Mesodermal cell (in vitro differentiated cells): Measurements from ENCODE around the gene NOC2L.

Experiments used
- H3K27ac ChIP-seq: 2 replicates; pipeline ENCODE4 v1.7.0; 2013; ENCODE audit warnings: mild to moderate bottlenecking, low read depth, low read length, moderate library complexity; ENCODE audit not compliant: severe bottlenecking
- H3K36me3 ChIP-seq: 2 replicates; pipeline ENCODE4 v1.7.1; 2013; ENCODE audit warnings: mild to moderate bottlenecking, low read length, moderate library complexity; ENCODE audit not compliant: control insufficient read depth, insufficient read depth
- H3K4me1 ChIP-seq: one replicate; pipeline ENCODE4 v1.7.1; 2013; ENCODE audit warnings: mild to moderate bottlenecking, low read length; ENCODE audit not compliant: insufficient read depth, control insufficient read depth, poor library complexity, severe bottlenecking
- H3K4me3 ChIP-seq: 2 replicates; pipeline ENCODE4 v1.7.0; 2013; ENCODE audit warnings: low read length, control low read depth, mild to moderate bottlenecking; ENCODE audit not compliant: insufficient read depth, poor library complexity, severe bottlenecking; ENCODE audit errors: extremely low read depth
- H3K9me3 ChIP-seq: 2 replicates; pipeline ENCODE4 v1.7.1; 2013; ENCODE audit warnings: mild to moderate bottlenecking, low read length, moderate library complexity; ENCODE audit not compliant: control insufficient read depth
- WGBS, 2 experiments: methylation state at CpG; one replicate each; pipeline ENCODE4 v1.1.5; 2013; ENCODE audit warnings: missing lambda C conversion rate in 2 of 2; ENCODE audit not compliant: insufficient coverage in 2 of 2; 5-methylcytosine and 5-hydroxymethylcytosine counted together

NOC2L gene

DNA sequence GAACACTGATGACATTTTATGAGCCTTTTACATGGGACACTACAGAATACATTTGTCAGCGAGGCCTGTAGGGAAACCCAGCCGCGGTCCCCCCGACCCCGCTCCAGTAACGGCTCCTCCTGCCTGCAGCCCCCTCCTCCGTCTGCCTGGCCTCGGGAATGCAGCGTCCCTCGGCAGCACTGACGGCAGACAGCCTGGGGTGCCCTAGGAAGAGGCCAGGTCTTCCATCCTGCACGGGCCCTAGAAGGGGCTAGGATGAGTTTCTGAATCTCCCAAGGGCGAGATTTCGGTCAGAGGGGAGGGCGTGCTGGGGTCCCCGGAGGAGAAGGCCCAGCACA lies 26.9 kb downstream of the NOC2L start:
- whole genome bisulfite sequencing, 2 experiments = 53 to 59% methylated on average over 16 of the region's 16 CpGs
- Histone ChIP-seq H3K27ac (no peak overlapping the region), H3K4me1 (peaks cover 12% of the 10 kb centered on the region), H3K4me3 (no peak overlapping the region), H3K9me3 (no peaks in the 10 kb centered on the region), H3K36me3 (peaks cover 10% of the 10 kb centered on the region)

DNA sequence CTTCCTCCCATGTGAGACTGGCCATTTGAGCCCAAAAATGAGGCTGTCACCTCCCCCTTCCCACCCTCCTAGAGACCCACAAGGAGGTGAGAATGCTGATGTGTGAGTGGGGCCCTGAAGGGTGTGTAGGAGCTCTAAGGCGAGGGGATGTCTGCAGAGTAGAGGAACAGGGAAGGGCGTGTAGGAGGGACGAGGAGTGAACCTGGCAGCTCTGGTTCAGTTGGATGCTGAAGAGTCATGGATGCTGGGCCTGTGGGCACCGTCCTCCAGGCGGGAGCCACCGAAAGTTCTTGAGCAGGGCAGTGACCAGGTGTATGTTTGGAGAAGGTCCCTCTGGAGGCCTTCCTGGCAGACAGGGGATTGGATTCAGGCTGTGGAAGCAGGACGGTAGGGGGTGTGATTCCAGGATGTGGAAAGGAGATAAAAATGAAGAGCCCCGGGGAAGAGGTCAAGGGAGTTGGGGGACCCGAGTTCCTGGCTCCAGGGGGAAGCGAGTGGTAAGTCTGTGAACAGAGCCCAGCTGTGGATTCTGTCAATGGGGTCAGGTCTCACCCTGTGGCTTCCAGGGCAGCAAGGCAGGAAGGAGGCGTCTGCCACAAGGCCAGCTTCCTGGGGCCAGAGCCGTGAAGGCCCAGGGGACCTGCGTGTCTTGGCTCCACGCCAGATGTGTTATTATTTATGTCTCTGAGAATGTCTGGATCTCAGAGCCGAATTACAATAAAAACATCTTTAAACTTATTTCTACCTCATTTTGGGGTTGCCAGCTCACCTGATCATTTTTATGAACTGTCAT lies 27.5 kb downstream of the NOC2L start:
- Histone ChIP-seq H3K36me3 (peaks cover 10% of the 10 kb centered on the region), H3K9me3 (no peaks in the 10 kb centered on the region), H3K4me3 (no peak overlapping the region), H3K27ac (no peak overlapping the region), H3K4me1 (peaks cover 12% of the 10 kb centered on the region)
- WGBS, 2 experiments = 63 to 69% methylated on average over 11 to 12 of the region's 15 CpGs

DNA sequence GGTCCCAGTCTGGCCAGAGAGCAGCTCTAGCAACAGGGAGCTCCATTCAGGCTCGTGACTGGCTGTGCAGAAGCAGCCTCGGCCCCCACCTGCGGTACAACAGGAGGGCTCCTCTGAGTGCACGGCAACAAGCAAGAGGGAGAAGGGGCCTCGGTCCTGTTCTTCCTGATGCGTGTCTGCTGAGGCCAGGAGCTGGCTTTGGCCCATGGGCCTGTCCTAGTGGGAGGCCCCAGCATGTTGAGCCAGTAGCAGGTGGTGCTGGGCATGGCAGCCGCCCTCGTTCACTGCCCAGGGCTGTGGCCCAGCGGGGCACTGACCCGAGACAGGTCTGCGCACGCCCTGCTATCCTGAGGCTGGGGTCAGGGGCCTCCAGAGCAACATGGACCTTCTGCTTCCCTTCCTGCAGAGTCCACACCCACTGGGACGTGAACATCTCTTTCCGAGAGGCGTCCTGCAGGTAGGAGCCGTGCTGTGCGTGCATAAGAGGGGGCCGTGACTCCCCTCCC lies 28.4 kb downstream of the NOC2L start:
- Histone ChIP-seq H3K9me3 (no peaks in the 10 kb centered on the region), H3K4me3 (no peak overlapping the region), H3K4me1 (peaks cover 17% of the 10 kb centered on the region), H3K36me3 (peaks cover 10% of the 10 kb centered on the region), H3K27ac (no peak overlapping the region)
- WGBS, 2 experiments = 70 to 76% methylated on average over 12 to 17 of the region's 18 CpGs

DNA sequence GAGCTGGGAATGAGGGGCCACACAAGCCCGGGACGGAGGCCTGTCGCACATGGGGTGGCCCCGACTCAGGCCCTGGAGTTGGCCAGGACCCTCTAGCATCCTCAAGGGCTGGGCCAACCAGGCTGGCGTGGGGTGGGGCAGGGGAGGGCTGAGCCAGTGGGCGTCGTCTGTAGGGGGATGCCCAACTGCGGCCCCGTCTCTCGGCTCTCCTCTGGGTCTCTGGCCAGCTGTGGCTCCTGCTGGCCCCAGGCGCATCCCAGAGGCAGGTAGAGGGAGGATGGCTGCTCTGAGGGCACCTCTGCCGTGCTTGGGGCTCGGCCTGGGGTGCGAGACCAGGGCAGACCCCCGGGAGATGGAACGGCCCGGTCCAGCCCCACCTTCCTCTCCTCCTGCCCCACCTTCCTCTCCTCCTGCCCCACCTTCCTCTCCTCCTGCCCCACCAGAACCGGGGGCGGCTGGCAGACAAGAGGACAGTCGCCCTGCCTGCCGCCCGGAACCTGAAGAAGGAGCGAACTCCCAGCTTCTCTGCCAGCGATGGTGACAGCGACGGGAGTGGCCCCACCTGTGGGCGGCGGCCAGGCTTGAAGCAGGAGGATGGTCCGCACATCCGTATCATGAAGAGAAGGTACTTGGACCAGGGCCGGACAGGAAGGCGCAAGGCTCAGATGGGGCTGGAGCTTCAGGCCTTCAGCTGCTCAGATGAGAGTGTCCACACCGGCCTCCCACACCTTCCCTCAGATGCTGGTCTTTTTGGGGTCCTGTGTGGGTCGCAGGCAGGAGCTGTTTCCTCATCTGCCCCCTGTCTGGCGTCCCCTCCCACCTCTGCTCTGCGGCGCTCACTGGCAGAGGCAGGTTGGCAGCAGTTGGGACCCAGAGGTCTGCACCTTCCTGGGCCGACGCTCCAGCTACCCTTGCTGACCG lies 29.1 kb downstream of the NOC2L start:
- H3K9me3 ChIP-seq = no peaks in the 10 kb centered on the region
- H3K27ac ChIP-seq = no peak overlapping the region
- H3K36me3 ChIP-seq = peaks cover 10% of the 10 kb centered on the region
- WGBS, 2 experiments = 88 to 89% methylated on average over 28 to 34 of the region's 40 CpGs
- H3K4me1 ChIP-seq = peaks cover 10% of the 10 kb centered on the region
- no peak overlapping the region for H3K4me3 ChIP-seq

DNA sequence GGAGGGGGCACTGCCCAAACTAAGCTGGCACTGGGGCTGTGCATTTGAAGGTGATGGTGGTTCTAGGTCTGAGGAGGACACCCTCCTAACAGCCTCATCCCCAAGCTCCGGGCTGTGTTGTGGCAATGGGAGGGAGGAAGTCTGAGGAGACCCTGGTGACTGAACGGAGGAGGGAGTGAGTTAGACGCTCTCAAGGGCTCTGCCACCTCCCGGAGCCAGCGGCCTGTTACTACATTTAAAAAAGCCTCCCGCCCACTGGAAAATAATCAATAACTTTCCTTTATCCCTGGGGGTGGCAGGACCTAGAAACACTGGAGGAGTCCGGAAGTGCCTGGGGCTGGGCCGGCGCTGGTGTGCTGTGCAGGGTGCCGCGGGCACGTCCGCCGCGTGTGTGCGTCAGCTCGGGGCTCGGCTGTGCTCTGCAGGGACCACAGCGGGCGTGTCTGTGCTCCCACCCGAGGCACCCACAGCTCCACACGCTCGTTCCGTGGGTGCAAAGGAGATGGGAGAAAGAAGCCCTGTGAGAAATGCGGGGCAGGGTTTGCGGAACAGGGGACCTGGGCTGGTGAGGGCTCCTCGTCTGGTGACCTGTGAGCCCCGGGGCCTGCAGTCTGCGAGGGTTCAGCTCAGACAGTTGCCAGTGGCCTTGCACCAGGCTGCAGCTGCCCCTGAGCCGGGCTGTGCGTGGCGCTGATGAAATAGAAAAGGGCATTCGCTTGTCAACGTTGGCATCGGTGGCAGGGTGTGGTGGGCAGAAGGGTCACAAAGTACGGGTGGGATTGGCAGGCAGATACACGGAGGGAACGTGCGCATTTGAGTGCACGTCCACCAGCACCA lies 30.0 kb downstream of the NOC2L start:
- Histone ChIP-seq H3K4me1 (peaks cover 9% of the 10 kb centered on the region), H3K9me3 (no peaks in the 10 kb centered on the region), H3K36me3 (peaks cover 10% of the 10 kb centered on the region), H3K27ac (no peak overlapping the region), H3K4me3 (no peak overlapping the region)
- WGBS, 2 experiments = 78 to 85% methylated on average over 35 to 37 of the region's 40 CpGs

DNA sequence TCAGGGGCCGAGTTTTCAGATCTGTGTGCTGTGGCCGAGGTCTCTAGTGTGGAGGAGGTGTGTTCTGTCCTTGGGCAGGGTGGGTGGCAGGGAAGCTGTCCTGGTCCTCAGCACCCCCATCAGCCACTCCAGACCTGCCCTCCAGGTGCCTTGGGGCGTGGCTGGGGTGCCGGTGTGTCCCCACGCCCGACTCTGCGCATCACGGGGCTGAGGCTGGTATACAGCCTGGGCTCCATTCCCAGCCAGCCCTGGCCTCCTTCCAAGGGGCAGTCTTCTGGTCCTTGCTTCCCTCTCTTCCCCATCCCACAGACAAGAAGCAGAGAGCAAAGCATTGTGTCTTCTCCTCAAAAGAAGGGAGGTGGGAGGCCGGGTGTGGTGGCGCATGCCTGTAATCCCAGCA lies 31.3 kb downstream of the NOC2L start:
- Histone ChIP-seq H3K9me3 (no peaks in the 10 kb centered on the region), H3K27ac (no peak overlapping the region), H3K36me3 (peaks cover 10% of the 10 kb centered on the region), H3K4me1 (peaks cover 11% of the 10 kb centered on the region), H3K4me3 (no peak overlapping the region)
- 86 to 90% methylated on average over 4 to 8 of the region's 10 CpGs for WGBS, 2 experiments

DNA sequence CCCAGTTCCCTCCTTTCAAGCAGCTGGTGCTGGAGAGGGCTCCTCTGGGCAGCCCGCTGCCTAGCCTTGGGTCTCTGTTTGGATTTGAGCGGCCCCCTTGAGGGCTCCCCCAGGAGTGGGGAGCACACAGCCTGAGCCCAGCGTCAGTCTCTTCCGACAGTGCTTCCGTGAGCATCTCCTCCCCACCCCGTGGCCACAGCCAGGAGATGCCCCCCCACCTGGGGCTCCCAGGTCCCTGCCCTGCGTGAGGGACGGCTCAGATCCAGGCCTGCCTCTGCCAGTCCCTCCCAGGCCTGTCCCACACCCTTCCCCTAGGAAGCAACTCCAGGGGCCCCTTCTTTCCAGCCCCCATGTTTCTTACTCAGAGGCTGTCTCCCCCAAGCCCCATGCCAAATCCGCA lies 31.8 kb downstream of the NOC2L start:
- no peaks in the 10 kb centered on the region for H3K9me3 ChIP-seq
- 69 to 75% methylated on average over 5 to 8 of the region's 9 CpGs for WGBS, 2 experiments
- H3K4me3 ChIP-seq = no peak overlapping the region
- no peak overlapping the region for H3K27ac ChIP-seq
- H3K4me1 ChIP-seq = peaks cover 11% of the 10 kb centered on the region
- peaks cover 10% of the 10 kb centered on the region for H3K36me3 ChIP-seq

DNA sequence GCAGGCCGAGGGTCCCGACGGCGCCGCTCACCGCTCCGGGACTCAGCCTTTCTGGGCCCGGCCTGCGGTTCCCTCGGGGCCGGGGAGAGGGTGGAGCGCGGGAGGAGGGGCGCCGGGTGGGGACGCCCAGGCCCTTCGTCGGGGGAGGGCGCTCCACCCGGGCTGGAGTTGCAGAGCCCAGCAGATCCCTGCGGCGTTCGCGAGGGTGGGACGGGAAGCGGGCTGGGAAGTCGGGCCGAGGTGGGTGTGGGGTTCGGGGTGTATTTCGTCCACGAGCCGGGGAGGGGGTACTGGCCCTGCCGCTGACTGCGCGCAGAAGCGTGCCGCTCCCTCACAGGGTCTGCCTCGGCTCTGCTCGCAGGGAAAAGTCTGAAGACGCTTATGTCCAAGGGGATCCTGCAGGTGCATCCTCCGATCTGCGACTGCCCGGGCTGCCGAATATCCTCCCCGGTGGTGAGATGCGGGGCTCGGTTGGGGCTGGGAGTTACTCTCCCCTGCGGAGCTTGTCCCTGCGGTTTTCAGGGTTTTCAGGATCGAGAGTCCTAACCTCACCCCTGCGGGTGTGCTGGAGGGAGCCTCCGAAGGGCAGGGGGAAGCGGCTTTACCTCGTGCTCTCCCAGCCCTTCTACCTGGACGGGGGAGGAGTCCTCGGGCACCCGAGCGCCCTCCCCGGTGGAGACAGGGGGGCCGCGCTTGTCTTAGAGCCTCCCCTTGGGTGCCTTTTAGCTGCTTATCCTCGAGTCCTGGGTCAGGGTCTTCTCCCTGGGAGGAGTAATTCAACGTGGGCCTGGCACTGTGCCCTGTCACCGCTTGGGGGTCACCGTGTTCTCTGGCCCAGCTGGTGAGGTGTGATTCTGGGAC lies 33.3 kb downstream of the NOC2L start:
- H3K36me3 ChIP-seq = peaks cover 9% of the 10 kb centered on the region
- H3K27ac ChIP-seq = no peak overlapping the region
- peaks cover 18% of the 10 kb centered on the region for H3K4me1 ChIP-seq
- 5% methylated on average over 54 to 63 of the region's 65 CpGs for WGBS, 2 experiments
- peak overlapping the region; percentile 62 for H3K4me3 ChIP-seq
- no peaks in the 10 kb centered on the region for H3K9me3 ChIP-seq

DNA sequence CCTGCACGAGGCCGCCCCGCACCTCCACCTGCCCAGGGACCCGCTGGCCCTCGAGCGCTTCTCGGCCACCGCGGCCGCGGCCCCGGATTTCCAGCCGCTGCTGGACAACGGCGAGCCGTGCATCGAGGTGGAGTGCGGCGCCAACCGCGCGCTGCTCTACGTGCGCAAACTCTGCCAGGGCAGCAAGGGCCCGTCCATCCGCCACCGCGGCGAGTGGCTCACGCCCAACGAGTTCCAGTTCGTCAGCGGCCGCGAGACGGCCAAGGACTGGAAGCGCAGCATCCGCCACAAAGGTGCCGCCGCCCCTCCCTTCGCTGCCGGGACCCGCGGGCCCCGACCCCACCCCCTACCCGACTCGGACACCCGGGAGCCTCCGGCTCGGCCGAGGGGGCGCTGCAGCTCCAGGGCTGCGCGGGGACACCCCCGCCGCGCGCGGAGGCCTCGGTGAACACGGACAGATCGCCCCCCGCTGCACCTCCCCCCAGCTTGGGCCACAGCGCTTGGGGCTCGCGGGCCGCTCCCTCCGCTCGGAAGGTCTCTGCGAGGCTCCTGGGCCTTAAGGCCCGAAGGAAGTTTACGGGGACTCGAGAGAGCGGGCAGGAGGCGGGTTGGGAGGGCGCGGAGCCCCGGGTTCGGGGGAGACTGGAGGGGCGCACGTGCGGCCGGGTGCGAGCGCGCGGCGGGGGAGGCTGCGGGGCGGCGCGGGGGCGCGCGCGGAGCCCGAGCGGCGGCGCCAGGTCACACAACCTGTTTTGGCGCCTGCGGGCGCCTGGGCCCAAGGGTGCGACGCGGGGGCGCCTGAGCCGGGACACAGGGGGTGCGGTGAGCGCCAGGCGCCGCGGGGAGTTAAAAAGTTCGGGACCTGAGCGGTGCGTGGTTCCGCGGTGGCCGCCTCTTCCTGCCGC lies 34.1 kb downstream of the NOC2L start:
- 0 to 1% methylated on average over 64 to 70 of the region's 120 CpGs for WGBS, 2 experiments
- no peaks in the 10 kb centered on the region for H3K9me3 ChIP-seq
- peaks cover under 1% of the 10 kb centered on the region for H3K36me3 ChIP-seq
- peak overlapping the region; percentile 62 for H3K4me3 ChIP-seq
- no peak overlapping the region for H3K27ac ChIP-seq
- peaks cover 26% of the 10 kb centered on the region for H3K4me1 ChIP-seq
